Activated CD4-positive, alpha-beta T cell treated with anti-CD3 and anti-CD28 coated beads, Interleukin-2, amount 50 U/mL, for 4 hours (primary cell): ENCODE measurements around the gene SEC62.

Source experiments
- DNase-seq, 2 experiments: peaks; one replicate each; pipeline ENCODE4 v3.0.0-alpha.2; 2020

Gene SEC62, protein sequence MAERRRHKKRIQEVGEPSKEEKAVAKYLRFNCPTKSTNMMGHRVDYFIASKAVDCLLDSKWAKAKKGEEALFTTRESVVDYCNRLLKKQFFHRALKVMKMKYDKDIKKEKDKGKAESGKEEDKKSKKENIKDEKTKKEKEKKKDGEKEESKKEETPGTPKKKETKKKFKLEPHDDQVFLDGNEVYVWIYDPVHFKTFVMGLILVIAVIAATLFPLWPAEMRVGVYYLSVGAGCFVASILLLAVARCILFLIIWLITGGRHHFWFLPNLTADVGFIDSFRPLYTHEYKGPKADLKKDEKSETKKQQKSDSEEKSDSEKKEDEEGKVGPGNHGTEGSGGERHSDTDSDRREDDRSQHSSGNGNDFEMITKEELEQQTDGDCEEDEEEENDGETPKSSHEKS

GRCh38 chr3:169966428-169966950 lies at the start of gene SEC62:
Gene SEC62 (plus strand): TSS chr3:169966807. CDS start chr3:169966823, 16 bp downstream.
- DNase-seq = peak; percentile 93 to 94

DNA sequence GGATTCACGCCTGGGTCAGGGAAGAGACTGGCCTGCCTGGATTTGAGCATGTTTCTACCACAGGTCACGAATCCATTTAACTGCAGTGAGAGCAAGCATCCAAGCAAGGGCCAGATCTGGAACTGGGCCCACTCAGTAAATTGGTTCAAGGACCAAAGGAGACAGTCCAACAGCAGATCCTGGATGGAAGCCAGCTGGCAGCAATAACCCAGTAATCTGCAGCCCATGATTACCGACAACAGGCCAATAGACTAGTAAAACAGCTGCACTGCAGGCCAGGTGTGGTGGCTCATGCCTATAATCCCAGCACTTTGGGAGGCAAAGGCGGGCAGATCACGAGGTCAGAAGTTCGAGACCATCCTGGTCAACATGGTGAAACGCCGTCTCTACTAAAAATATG lies 43.4 kb upstream of the SEC62 start:
- no peak for DNase-seq

DNA sequence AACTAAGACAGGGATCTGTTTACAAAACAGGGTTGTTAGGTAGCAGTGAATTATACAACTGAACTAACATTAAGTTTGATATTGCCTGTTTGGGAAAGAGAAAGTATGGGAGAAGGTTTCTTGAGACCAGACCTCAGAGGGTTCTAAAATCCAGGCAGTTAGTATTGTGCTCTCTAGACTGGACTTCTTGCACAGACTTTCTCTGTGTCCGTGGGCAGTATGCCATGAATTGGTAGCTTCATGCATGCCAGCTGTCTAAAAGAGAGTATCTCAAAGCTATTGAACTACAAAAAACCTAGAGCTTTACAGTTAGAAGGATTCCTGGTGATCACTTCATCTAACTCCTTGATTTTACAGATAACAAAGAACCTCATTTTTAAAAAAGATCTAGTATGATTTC lies 42.8 kb upstream of the SEC62 start:
- DNase-seq = no peak

GRCh38 chr3:169929830-169930519 lies 36.6 kb upstream of the SEC62 start:
- no peak for DNase-seq

- DNase-seq = no peak
Observed at GRCh38 chr3:169930843-169931242, 35.8 kb upstream of the SEC62 start.

DNA sequence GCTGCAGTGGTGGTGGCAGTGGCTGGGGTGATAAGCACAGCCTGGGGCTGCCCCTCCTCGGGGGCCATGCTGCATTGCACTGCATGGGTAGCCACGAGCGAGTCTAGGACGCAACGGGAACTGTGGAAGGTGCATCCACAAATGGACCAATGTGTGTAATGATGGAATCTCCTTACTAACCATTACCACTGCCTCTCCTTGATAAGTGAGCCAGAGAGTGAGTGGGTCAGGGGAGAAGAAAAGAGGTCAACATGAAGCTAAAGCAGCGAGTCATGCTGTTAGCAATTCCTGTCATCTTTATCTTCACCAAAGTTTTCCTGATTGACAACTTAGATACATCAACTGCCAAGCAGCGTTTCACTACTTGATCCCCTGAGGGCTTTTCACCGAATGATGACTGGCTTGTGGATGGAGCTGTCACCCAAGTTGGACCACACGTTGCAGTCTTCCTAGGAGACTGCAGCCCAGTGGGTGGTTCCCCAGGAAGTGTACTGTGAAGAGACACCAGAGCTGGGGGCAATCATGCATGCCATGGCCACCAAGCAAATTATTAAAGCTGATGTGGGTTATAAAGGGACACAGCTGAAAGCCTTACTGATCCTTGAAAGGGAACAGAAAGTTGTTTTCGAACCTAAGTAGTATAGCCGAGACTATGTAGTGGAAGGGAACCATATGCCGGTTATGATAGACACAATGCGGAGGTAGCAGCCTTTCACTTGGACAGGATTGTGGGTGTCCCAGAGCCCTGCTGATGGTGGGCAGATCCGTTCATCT lies 34.7 kb upstream of the SEC62 start:
- DNase-seq = no peak

GRCh38 chr3:169939320-169939719 lies 27.3 kb upstream of the SEC62 start:
- no peak for DNase-seq

DNA sequence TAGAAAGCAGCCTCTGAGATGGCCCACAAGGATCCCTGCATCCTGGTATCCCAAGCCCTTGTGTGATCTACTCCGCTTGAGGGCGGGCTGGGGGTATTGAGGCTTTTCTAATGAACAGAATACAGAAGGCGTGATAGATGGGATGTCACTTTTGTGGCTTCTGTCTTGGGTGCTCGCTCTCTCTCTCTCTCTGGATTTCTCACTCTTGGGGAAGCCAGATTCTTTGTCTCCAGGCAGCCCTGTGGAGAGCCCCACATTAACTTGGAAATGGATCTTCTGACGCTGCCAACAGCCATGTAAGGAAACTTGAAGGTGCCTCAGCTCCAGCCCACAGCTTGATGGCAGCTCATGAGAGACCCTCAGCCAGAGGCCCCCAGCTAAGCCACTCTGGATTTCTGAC lies 26.9 kb upstream of the SEC62 start:
- DNase-seq = no peak

DNA sequence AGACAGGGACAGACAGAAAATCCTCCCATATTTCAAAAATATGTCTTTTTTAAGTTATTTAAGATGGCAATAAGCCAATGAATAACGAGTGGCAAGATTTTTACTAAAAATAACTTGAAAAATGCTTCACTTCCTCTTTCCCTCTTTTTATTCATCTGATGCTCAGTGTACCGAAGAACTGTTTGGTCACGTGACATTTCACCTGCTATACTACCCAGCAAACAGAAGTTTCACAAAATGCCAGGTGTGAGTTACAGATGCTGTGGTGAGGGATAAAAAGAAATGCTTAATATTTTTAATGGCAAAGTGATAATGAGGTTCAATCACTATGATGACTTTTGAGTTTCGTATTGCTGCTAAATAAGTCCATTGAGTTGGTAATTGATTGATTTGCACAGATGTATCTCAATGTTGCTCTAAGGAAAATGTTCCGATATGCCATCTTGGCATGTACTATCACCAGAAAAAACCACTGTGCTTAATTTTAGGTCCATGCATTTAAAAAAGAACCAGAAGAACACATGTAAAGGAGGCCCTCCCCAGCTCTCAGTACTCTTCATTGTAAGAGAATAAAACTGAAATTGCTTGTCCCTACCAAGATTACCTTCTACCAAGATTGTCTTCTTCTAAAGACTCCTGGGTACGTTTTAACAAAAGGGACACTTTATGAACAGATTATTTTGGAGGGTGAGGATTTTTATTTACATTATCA lies 26.0 kb upstream of the SEC62 start:
- no peak for DNase-seq

- no peak for DNase-seq
Observed at GRCh38 chr3:169945313-169945712, 21.3 kb upstream of the SEC62 start.

DNA sequence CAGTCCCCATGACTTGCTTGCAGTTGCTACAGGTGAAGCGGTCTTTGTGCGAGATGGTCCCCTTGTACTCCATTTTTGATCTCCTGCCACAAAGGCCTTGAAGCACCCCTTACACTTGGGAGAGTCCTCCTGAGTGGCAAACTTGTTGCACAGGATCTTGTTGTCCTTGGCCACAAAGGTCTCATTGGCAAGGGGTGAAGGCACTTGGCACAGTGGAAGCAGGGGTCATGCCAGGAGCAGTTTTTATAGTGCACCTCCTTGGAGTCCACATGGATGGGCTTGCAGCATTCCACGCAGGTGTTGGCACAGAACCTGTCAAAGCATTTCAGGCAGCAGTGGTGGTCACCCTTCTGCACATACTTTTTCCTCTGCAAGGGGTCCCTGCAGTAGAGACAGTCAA lies 20.3 kb upstream of the SEC62 start:
- DNase-seq = no peak

- no peak for DNase-seq
Observed at GRCh38 chr3:169948559-169949448, 17.8 kb upstream of the SEC62 start.

DNA sequence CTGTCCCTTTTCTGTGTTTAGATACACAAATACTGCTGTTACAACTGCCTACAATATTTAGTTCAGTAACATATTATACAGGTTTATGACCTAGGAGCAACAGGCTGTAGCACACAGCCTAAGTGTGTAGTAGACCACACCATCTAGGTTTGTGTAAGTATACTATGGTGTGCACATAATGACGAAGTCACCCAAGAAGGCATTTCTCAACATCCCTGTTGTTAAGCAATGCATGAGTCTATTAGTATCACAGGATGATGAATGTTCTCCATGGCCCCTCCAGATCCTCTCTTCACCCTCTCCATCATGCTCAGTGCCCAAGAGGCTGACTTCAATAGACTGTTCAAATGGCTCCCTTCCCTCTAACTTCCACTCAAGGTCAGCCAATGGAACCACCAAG lies 14.6 kb upstream of the SEC62 start:
- DNase-seq = no peak

DNA sequence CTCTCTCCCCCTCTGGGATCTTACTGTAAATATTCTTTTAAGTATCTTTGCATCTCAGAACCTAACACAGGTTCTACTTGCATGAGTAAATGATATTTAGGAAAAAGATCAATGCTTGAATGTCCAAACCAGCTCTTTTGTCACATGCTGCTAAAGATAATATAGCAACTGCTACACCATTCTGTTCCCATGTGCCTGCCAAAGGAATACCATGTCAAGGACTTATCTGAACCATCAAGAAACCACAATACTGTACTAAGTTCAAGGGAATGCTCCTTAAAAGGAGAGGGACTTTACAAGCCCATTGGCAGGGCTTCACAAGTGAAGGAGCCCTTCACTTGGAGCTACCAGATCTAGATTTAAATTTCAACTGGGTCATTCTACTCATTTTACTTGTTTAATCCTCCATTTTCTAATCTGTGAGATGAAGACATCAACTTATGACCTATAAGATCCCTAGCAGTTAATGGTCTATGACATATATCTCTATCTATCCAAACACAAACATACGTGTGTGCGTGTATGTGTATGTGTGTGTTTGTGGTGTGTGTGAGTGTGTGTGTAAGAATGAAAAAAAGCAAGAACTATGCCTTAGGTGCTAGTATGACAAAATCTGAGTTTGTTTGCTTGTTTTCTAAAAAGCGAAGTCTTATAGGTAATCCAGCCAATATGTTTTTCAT lies 13.0 kb upstream of the SEC62 start:
- DNase-seq = no peak

- DNase-seq = no peak
Observed at GRCh38 chr3:169954142-169954756, 12.4 kb upstream of the SEC62 start.

DNA sequence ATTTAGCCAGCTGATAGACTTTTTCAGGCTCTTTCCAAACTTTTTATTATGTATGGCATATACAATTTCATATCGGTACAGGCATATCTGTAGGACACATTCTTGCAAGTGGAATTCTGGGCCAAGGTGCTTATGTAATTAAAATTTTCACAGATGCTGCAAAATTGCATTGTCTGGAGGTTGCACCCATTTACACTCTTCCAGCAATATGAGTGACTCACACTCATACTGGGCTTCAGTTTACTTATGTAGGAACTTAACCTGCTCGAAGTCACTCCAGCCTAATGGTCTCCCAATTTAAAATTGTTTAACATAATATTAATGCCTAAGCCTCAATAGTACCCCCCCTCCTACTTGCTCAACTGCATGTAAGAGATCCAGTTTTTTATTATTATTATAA lies 11.2 kb upstream of the SEC62 start:
- DNase-seq = no peak

GRCh38 chr3:169964176-169964575 lies 2.4 kb upstream of the SEC62 start:
- no peak for DNase-seq

DNA sequence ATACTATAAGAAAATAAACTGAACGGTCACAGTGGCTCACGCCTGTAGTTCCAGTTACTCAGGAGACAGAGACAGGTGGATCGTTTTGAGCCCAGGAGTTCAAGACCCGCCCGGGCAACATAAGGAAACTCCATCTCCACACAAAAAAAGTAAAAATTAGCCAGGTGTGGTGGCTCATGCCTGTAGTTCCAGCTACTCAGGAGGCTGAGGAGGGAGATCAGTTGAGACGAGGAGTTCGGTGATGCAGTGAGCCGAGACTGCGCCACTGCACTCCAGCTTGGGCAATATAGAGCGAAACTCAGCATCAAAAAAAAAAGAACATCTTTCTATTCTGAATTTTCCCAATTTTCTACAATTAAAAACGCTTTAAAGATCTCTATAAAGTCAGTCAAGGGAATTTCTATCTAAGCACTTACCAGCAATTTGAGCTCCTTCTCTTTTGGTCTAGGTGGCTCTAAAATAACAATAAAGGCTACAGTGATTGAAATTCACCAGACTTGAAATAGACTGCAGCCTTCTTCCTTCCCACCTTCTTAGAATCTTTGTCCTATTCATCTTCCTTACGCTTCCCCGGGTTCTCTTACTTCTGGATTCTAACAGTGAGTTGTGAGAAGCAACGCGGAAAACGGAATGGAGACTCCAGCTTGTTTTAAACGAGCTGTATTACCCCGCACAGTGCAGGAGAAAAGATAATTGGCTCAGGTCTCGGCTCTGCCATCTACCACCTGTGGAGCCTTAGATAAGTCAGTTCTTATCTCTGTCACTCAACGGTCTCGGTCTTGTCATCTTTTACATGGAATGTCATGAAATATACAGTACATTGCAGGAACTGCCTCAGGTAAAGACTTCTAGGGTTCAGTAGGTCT lies 812 bp upstream of the SEC62 start:
- DNase-seq = peak in 1 of 2 experiments; percentile 0
